GM23248 (cell line): ENCODE results near the gene INAFM2.

Experiments used
- EZH2 ChIP-seq: fragments of 200-600 bp; sonication (generic); IDR thresholded peaks from 2 replicates; pipeline ENCODE4 v1.6.1; 2018; ENCODE audit warnings: antibody characterized with exemption, mild to moderate bottlenecking; ENCODE audit not compliant: insufficient read depth, poor library complexity, severe bottlenecking
- EZH2phosphoT487 ChIP-seq: fragments of 200-600 bp; sonication (generic); IDR thresholded peaks from 2 replicates; pipeline ENCODE4 v1.6.1; 2018; ENCODE audit warnings: antibody characterized with exemption, moderate library complexity, mild to moderate bottlenecking, low read depth; ENCODE audit not compliant: insufficient read depth

DNA sequence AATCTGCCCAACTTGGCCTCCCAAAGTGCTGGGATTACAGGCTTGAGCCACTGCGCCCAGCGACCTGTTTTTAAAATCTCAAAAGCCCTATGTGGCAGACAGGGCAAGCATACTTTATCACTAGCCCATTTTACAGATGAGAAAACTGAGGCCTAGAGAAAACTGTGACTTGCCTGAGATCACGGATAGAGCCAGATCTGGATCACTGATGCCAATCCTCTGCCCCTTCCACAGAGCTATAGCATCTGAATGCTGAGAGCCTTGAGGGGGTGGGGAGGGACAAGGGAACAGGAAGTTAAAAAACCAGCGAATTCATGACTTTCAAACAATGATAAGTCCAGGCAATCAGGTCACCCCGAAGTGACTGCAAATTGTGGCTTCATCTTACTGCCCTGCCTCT lies 48.0 kb upstream of the INAFM2 start:
- TF ChIP-seq EZH2 (no peak), EZH2phosphoT487 (no peak)
